Lower leg skin (tissue), 3 donors: Measurements from ENCODE around the gene TRAF4.

Experiments used
- POLR2A ChIP-seq, 2 donors: fragments of 450-650 bp; IDR thresholded peaks; one replicate each; pipeline ENCODE4 v1.6.1; 2016 to 2017; ENCODE audit warnings: antibody characterized with exemption in 2 of 2, mild to moderate bottlenecking in 1 of 2, moderate library complexity in 1 of 2
- TF ChIP-seq, protein P1 (sequence below), 3 donors: fragments of 450-650 bp; IDR thresholded peaks; one replicate each; pipeline ENCODE4 v1.5.1; 2016; ENCODE audit warnings: antibody characterized with exemption in 3 of 3, mild to moderate bottlenecking in 3 of 3, moderate library complexity in 2 of 3

- TF ChIP-seq POLR2A (IDR thresholded peaks at IDR 0.05): no peak
- TF ChIP-seq, protein P1, sequence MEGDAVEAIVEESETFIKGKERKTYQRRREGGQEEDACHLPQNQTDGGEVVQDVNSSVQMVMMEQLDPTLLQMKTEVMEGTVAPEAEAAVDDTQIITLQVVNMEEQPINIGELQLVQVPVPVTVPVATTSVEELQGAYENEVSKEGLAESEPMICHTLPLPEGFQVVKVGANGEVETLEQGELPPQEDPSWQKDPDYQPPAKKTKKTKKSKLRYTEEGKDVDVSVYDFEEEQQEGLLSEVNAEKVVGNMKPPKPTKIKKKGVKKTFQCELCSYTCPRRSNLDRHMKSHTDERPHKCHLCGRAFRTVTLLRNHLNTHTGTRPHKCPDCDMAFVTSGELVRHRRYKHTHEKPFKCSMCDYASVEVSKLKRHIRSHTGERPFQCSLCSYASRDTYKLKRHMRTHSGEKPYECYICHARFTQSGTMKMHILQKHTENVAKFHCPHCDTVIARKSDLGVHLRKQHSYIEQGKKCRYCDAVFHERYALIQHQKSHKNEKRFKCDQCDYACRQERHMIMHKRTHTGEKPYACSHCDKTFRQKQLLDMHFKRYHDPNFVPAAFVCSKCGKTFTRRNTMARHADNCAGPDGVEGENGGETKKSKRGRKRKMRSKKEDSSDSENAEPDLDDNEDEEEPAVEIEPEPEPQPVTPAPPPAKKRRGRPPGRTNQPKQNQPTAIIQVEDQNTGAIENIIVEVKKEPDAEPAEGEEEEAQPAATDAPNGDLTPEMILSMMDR (IDR thresholded peaks at IDR 0.05): no peak
Measured at GRCh38 chr17:28760601-28761562, 17.1 kb downstream of the TRAF4 start.
